Upper lobe of right lung (tissue), 1 donor: ENCODE data around the gene TM4SF20. TPM values are rescaled to one million over a fixed set of nuclear protein-coding genes. Genes with fewer than 3 reads are reported as not detected.
A peak's percentile ranks its signal among the peaks of the same experiment; 100 is the strongest.

Source experiments
- ATAC-seq: fragments of 200-7000 bp; cut with Tn5 transposase; one replicate; pipeline ENCODE4 v1.9.1; 2020; ENCODE audit warnings: mild to moderate bottlenecking, moderate library complexity
- DNase-seq: peaks from one replicate; pipeline ENCODE4 v3.0.0-alpha.2; 2020
- H3K27ac ChIP-seq: fragments of 200-600 bp; one replicate; pipeline ENCODE4 v1.8.0; 2022
- H3K27me3 ChIP-seq: fragments of 200-600 bp; one replicate; pipeline ENCODE4 v1.8.0; 2022; ENCODE audit warnings: mild to moderate bottlenecking
- H3K36me3 ChIP-seq: fragments of 200-600 bp; one replicate; pipeline ENCODE4 v1.8.0; 2022
- H3K4me1 ChIP-seq: fragments of 200-600 bp; one replicate; pipeline ENCODE4 v1.8.0; 2022
- H3K4me3 ChIP-seq: fragments of 200-600 bp; one replicate; pipeline ENCODE4 v1.8.0; 2022; ENCODE audit warnings: mild to moderate bottlenecking
- H3K9me3 ChIP-seq: fragments of 200-600 bp; one replicate; pipeline ENCODE4 v1.8.0; 2022
- intact Hi-C: fragments of 100-400 bp; cut with DNase I; formaldehyde crosslinking; loops from one replicate; pipeline ENCODE4 v1.11.0; 2022
- total RNA-seq: library from RNA; stranded (reverse); fragmentation: NEBNext Ultra II Directional; extraction: Animal tissue kit (Norgen Biotek cat#: 25700); gene quantifications from one replicate; pipeline ENCODE4 v1.2.1, GENCODE V29; 2021
- TF ChIP-seq, protein P1 (sequence below): fragments of 200-600 bp; IDR thresholded peaks from one replicate; pipeline ENCODE4 v1.8.0; 2022; ENCODE audit warnings: antibody characterized with exemption
- donor health status: DM: no; HTN: yes; CAD: no; lungs with severe emphysema.

Gene TM4SF20
- total RNA-seq, 1 donor from 2014 or later: not detected

GRCh38 chr2:227377467-227378351 is 1.4 kb downstream of the TM4SF20 start:
- Histone ChIP-seq H3K4me3 (no peak overlapping the region), H3K27ac (no peak overlapping the region), H3K27me3 (no peaks in the 10 kb centered on the region), H3K36me3 (no peaks in the 10 kb centered on the region), H3K4me1 (no peaks in the 10 kb centered on the region), H3K9me3 (no peaks in the 10 kb centered on the region)
- intact Hi-C loops: no loop called here
- ATAC-seq (no peak), DNase-seq (no peak)
- TF ChIP-seq, protein P1, sequence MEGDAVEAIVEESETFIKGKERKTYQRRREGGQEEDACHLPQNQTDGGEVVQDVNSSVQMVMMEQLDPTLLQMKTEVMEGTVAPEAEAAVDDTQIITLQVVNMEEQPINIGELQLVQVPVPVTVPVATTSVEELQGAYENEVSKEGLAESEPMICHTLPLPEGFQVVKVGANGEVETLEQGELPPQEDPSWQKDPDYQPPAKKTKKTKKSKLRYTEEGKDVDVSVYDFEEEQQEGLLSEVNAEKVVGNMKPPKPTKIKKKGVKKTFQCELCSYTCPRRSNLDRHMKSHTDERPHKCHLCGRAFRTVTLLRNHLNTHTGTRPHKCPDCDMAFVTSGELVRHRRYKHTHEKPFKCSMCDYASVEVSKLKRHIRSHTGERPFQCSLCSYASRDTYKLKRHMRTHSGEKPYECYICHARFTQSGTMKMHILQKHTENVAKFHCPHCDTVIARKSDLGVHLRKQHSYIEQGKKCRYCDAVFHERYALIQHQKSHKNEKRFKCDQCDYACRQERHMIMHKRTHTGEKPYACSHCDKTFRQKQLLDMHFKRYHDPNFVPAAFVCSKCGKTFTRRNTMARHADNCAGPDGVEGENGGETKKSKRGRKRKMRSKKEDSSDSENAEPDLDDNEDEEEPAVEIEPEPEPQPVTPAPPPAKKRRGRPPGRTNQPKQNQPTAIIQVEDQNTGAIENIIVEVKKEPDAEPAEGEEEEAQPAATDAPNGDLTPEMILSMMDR: no peak

- no peak overlapping the region for H3K4me3 ChIP-seq
- H3K27ac ChIP-seq: no peak overlapping the region
- no peaks in the 10 kb centered on the region for H3K9me3 ChIP-seq
- H3K4me1 ChIP-seq: no peaks in the 10 kb centered on the region
- intact Hi-C loops: no loop called here
- H3K27me3 ChIP-seq: no peaks in the 10 kb centered on the region
- TF ChIP-seq, protein P1: no peak
- no peaks in the 10 kb centered on the region for H3K36me3 ChIP-seq
- DNase-seq: no peak
- ATAC-seq: no peak
Measured at GRCh38 chr2:227376656-227377396, 2.3 kb downstream of the TM4SF20 start.

GRCh38 chr2:227374158-227374557 is 4.9 kb downstream of the TM4SF20 start:
- intact Hi-C loops: no loop called here
- TF ChIP-seq, protein P1: no peak
- no peaks in the 10 kb centered on the region for H3K36me3 ChIP-seq

DNA sequence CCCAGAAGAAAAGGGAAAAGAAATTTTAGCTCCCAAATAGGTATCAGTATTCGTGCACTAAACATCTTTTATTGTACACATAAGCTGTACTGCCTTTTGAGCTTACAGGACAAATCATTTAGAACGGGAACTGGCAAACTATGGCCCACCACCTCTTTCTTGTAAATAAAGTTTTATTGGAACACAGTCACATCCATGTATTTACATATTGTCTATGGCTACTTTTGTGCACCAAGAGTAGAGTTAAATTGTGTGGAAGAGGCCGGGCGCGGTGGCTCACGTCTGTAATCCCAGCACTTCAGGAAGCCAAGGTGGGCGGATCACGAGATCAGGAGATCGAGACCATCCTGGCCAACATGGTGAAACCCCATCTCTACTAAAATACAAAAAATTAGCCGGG is 5.7 kb downstream of the TM4SF20 start:
- H3K27me3 ChIP-seq: no peaks in the 10 kb centered on the region
- intact Hi-C loops: no loop called here
- DNase-seq (no peak), ATAC-seq (no peak)
- H3K9me3 ChIP-seq: no peaks in the 10 kb centered on the region
- TF ChIP-seq, protein P1: no peak
- H3K27ac ChIP-seq: no peak overlapping the region
- no peak overlapping the region for H3K4me3 ChIP-seq
- no peaks in the 10 kb centered on the region for H3K4me1 ChIP-seq
- no peaks in the 10 kb centered on the region for H3K36me3 ChIP-seq

More at GRCh38 chr2:227374158-227374557, 4.9 kb downstream of the TM4SF20 start:
- DNase-seq (no peak), ATAC-seq (no peak)
- H3K4me3 ChIP-seq: no peak overlapping the region
- no peaks in the 10 kb centered on the region for H3K27me3 ChIP-seq
- H3K27ac ChIP-seq: no peak overlapping the region
- no peaks in the 10 kb centered on the region for H3K9me3 ChIP-seq
- no peaks in the 10 kb centered on the region for H3K4me1 ChIP-seq

- H3K4me3 ChIP-seq: no peak overlapping the region
- no peak overlapping the region for H3K27ac ChIP-seq
- DNase-seq (no peak), ATAC-seq (peak; percentile 90)
- no peaks in the 10 kb centered on the region for H3K9me3 ChIP-seq
- no peaks in the 10 kb centered on the region for H3K36me3 ChIP-seq
- H3K27me3 ChIP-seq: no peaks in the 10 kb centered on the region
- intact Hi-C loops: no loop called here
- TF ChIP-seq, protein P1: no peak
- H3K4me1 ChIP-seq: peaks cover 4% of the 10 kb centered on the region
Measured at GRCh38 chr2:227370791-227371312, 8.3 kb downstream of the TM4SF20 start.
